GM23338 (cell line): ENCODE measurements around the gene GDPD4.

ENCODE experiments used
- EZH2 ChIP-seq: fragments of 200-600 bp; sonication (generic); IDR thresholded peaks from one replicate; pipeline ENCODE4 v1.8.0; 2017; ENCODE audit warnings: antibody characterized with exemption, mild to moderate bottlenecking, low read depth; ENCODE audit not compliant: unreplicated experiment
- EZH2phosphoT487 ChIP-seq: fragments of 200-600 bp; sonication (generic); IDR thresholded peaks from one replicate; pipeline ENCODE4 v1.8.1; 2018; ENCODE audit warnings: antibody characterized with exemption; ENCODE audit not compliant: unreplicated experiment
- JUNB ChIP-seq: IDR thresholded peaks from one replicate; pipeline ENCODE4 v1.6.1; 2016; ENCODE audit warnings: antibody characterized with exemption; ENCODE audit not compliant: unreplicated experiment
- POLR2AphosphoS5 ChIP-seq: IDR thresholded peaks from 2 replicates; pipeline ENCODE4 v1.6.1; 2016; ENCODE audit warnings: antibody characterized with exemption, low read depth
- STAT1 ChIP-seq: IDR thresholded peaks from one replicate; pipeline ENCODE4 v1.6.1; 2016; ENCODE audit warnings: antibody characterized with exemption; ENCODE audit not compliant: unreplicated experiment
- ZNF114 ChIP-seq: fragments of 250-450 bp; sonication (Bioruptor Pico); IDR thresholded peaks from 2 replicates; pipeline ENCODE4 v1.5.0; 2020; ENCODE audit warnings: mild to moderate bottlenecking, moderate library complexity
- TF ChIP-seq, protein P1 (sequence below), 2 experiments: fragments of 200-600 bp in 1 of 2; sonication (generic) in 1 of 2; conservative IDR thresholded peaks; 2 replicates each; pipeline versions ENCODE4 v1.5.1 to v1.6.1; 2016 to 2017; ENCODE audit warnings: antibody characterized with exemption in 2 of 2, low read depth in 2 of 2, mild to moderate bottlenecking in 2 of 2, moderate library complexity in 1 of 2
- TF ChIP-seq, protein P2 (sequence below): IDR thresholded peaks from one replicate; pipeline ENCODE4 v1.6.1; 2018; ENCODE audit warnings: antibody characterized with exemption; ENCODE audit not compliant: unreplicated experiment
- TF ChIP-seq, protein P3 (sequence below): IDR thresholded peaks from 2 replicates; pipeline ENCODE4 v1.6.1; 2016; ENCODE audit warnings: antibody characterized with exemption

DNA sequence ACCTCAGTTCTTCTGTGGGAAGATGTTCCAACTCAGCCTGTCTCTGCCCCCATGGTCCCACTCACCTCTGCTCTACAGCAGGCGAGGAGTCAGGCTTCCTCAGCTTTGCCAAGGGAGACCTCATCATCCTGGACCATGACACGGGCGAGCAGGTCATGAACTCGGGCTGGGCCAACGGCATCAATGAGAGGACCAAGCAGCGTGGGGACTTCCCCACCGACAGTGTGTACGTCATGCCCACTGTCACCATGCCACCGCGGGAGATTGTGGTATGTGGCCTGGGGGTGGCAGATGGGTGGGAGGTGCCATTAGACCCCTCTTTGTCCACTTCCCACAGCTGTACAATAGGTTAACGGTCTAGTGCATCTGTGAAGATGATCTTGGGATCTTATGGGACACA is 100.1 kb downstream of the GDPD4 start:
- TF ChIP-seq POLR2AphosphoS5 (no peak), EZH2phosphoT487 (no peak), EZH2 (no peak), ZNF114 (CRISPR knock-in tag) (no peak), JUNB (no peak), STAT1 (no peak)
- TF ChIP-seq, protein P1, sequence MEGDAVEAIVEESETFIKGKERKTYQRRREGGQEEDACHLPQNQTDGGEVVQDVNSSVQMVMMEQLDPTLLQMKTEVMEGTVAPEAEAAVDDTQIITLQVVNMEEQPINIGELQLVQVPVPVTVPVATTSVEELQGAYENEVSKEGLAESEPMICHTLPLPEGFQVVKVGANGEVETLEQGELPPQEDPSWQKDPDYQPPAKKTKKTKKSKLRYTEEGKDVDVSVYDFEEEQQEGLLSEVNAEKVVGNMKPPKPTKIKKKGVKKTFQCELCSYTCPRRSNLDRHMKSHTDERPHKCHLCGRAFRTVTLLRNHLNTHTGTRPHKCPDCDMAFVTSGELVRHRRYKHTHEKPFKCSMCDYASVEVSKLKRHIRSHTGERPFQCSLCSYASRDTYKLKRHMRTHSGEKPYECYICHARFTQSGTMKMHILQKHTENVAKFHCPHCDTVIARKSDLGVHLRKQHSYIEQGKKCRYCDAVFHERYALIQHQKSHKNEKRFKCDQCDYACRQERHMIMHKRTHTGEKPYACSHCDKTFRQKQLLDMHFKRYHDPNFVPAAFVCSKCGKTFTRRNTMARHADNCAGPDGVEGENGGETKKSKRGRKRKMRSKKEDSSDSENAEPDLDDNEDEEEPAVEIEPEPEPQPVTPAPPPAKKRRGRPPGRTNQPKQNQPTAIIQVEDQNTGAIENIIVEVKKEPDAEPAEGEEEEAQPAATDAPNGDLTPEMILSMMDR (conservative IDR thresholded peaks at IDR 0.05; ENCODE audit: low read depth in 2 of 2) = no peak
- TF ChIP-seq, protein P2, sequence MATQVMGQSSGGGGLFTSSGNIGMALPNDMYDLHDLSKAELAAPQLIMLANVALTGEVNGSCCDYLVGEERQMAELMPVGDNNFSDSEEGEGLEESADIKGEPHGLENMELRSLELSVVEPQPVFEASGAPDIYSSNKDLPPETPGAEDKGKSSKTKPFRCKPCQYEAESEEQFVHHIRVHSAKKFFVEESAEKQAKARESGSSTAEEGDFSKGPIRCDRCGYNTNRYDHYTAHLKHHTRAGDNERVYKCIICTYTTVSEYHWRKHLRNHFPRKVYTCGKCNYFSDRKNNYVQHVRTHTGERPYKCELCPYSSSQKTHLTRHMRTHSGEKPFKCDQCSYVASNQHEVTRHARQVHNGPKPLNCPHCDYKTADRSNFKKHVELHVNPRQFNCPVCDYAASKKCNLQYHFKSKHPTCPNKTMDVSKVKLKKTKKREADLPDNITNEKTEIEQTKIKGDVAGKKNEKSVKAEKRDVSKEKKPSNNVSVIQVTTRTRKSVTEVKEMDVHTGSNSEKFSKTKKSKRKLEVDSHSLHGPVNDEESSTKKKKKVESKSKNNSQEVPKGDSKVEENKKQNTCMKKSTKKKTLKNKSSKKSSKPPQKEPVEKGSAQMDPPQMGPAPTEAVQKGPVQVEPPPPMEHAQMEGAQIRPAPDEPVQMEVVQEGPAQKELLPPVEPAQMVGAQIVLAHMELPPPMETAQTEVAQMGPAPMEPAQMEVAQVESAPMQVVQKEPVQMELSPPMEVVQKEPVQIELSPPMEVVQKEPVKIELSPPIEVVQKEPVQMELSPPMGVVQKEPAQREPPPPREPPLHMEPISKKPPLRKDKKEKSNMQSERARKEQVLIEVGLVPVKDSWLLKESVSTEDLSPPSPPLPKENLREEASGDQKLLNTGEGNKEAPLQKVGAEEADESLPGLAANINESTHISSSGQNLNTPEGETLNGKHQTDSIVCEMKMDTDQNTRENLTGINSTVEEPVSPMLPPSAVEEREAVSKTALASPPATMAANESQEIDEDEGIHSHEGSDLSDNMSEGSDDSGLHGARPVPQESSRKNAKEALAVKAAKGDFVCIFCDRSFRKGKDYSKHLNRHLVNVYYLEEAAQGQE = no peak
- TF ChIP-seq, protein P3, sequence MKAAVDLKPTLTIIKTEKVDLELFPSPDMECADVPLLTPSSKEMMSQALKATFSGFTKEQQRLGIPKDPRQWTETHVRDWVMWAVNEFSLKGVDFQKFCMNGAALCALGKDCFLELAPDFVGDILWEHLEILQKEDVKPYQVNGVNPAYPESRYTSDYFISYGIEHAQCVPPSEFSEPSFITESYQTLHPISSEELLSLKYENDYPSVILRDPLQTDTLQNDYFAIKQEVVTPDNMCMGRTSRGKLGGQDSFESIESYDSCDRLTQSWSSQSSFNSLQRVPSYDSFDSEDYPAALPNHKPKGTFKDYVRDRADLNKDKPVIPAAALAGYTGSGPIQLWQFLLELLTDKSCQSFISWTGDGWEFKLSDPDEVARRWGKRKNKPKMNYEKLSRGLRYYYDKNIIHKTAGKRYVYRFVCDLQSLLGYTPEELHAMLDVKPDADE = no peak
